ENCODE data around the gene POU6F2. TPM values are rescaled to one million over a fixed set of nuclear protein-coding genes. Genes with fewer than 3 reads are reported as not detected.

The POU6F2 gene
- total RNA-seq, 1 donor from 2014 or later, result 9.2 TPM

DNA sequence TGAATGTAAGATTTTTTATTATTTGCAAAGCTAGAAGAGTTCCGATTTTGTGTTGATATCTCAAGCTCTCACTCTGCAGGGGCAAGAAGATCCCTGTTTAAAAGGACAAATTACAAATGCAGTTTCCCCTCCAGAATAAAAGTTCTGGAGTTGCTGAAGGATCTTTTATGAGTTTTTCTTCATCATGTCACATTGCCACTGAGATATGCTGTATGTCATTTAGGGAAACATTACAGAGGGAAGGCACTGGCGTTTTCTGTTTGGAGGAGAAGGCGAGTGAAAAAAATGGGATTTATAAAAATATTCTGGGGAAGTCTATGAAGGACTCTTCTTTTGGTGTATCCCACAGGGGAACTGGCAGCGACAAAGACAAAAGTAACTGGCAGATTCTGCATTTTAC is 57.4 kb downstream of the POU6F2 start:
- Mint-ChIP-seq H3K27me3 (ENCODE audit: low read depth) (peaks cover 1% of the 10 kb centered on the region), H3K4me1 (peaks cover 20% of the 10 kb centered on the region), H3K36me3 (no peaks in the 10 kb centered on the region), H3K4me3 (no peak overlapping the region), H3K27ac (no peak overlapping the region), H3K9me3 (no peaks in the 10 kb centered on the region)
- DNase-seq (ENCODE audit: low spot score in 2 of 2, unreplicated experiment in 2 of 2), result no peak
- TF ChIP-seq, protein P1, sequence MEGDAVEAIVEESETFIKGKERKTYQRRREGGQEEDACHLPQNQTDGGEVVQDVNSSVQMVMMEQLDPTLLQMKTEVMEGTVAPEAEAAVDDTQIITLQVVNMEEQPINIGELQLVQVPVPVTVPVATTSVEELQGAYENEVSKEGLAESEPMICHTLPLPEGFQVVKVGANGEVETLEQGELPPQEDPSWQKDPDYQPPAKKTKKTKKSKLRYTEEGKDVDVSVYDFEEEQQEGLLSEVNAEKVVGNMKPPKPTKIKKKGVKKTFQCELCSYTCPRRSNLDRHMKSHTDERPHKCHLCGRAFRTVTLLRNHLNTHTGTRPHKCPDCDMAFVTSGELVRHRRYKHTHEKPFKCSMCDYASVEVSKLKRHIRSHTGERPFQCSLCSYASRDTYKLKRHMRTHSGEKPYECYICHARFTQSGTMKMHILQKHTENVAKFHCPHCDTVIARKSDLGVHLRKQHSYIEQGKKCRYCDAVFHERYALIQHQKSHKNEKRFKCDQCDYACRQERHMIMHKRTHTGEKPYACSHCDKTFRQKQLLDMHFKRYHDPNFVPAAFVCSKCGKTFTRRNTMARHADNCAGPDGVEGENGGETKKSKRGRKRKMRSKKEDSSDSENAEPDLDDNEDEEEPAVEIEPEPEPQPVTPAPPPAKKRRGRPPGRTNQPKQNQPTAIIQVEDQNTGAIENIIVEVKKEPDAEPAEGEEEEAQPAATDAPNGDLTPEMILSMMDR (IDR thresholded peaks at IDR 0.05; ENCODE audit: unreplicated experiment), result no peak

DNA sequence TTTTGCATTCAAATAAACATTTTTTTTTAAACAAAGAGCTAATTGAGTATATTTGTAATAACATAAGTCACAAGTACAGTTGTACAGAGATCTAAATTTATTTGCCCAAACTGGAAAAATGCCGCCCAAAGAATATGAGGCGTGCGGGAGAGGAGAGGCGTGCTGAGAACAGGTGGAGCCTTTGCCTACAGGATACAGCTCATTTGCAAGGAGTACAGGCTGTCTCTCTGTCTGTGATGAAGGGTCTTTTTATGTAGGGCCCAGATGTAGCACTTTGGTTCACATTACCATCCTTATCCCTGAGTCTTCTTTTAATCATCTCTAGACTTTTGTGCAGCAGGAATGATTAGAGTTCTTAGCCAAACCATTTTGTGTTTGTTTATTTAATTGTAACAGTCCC is 58.2 kb downstream of the POU6F2 start:
- peaks cover 20% of the 10 kb centered on the region for H3K4me1 Mint-ChIP-seq
- no peak overlapping the region for H3K4me3 Mint-ChIP-seq
- H3K27ac Mint-ChIP-seq, result no peak overlapping the region
- no peaks in the 10 kb centered on the region for H3K36me3 Mint-ChIP-seq
- TF ChIP-seq, protein P1 (IDR thresholded peaks at IDR 0.05; ENCODE audit: unreplicated experiment), result no peak
- peaks cover 1% of the 10 kb centered on the region for H3K27me3 Mint-ChIP-seq (ENCODE audit: low read depth)
- DNase-seq (ENCODE audit: low spot score in 2 of 2, unreplicated experiment in 2 of 2), result no peak
- H3K9me3 Mint-ChIP-seq, result no peaks in the 10 kb centered on the region

DNA sequence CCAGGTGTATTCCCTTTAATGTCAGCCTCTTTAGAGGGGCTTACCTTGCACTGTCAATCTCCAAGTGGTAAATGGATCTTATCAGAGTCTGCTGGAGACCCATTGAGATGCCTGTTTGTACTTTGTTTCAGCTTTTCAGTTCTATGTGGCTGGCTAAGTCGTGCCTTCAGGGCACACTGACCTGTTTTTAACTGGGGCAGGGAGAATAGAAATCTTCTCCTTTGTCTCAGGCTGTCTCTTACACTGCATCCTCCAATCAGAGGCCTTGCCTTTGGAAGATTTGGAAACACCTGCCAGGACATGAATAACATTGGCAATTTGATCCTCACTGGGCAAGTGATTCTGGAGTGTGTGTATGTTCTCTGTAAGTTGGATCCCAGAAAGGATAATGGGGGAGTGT is 65.0 kb downstream of the POU6F2 start:
- Mint-ChIP-seq H3K27ac (no peak overlapping the region), H3K27me3 (ENCODE audit: low read depth) (no peaks in the 10 kb centered on the region), H3K9me3 (no peaks in the 10 kb centered on the region), H3K4me3 (no peak overlapping the region), H3K36me3 (no peaks in the 10 kb centered on the region), H3K4me1 (peaks cover 17% of the 10 kb centered on the region)
- TF ChIP-seq, protein P1 (IDR thresholded peaks at IDR 0.05; ENCODE audit: unreplicated experiment), result no peak
- DNase-seq (ENCODE audit: low spot score in 2 of 2, unreplicated experiment in 2 of 2), result no peak

DNA sequence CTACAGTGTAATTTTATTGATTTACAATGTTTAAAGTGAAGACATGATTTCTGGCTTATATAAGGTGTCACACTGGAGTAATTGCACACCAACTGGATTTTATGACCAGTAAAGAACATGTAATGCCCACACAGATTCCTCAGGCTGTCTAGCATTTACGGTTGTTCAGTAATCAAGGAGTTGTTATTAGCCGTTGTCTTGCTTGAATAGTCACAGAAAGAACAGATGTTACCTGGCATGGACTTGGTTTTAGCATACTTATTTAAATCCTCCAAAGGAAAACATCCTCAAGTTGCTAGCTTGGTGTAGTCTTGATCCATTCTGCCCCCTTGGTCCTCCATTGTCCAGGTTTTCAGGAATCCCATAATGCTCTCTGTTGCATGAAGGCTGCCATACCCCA is 65.8 kb downstream of the POU6F2 start:
- DNase-seq (ENCODE audit: low spot score in 2 of 2, unreplicated experiment in 2 of 2), result no peak
- H3K36me3 Mint-ChIP-seq, result no peaks in the 10 kb centered on the region
- H3K27ac Mint-ChIP-seq, result no peak overlapping the region
- H3K4me3 Mint-ChIP-seq, result no peak overlapping the region
- peaks cover 6% of the 10 kb centered on the region for H3K9me3 Mint-ChIP-seq
- TF ChIP-seq, protein P1 (IDR thresholded peaks at IDR 0.05; ENCODE audit: unreplicated experiment), result no peak
- peaks cover 13% of the 10 kb centered on the region for H3K4me1 Mint-ChIP-seq
- H3K27me3 Mint-ChIP-seq (ENCODE audit: low read depth), result no peaks in the 10 kb centered on the region

DNA sequence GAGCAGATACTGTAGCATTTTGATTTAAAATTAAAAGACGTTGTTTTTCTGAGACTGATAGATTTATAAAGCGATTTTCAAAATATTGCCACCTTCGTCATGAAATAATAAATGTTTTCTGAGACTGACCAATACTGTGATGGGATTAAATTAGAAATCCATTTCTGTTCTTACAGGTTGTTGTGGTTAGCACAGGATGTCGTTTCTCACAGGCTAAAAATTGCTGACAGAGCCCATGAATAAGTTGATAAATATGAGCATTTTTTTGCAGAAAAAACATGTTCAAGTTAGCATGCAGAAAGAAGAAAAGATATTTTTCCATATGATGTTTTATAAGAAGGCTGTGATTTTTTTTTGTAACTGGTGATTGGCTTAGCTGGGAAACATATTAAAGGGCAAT is 66.8 kb downstream of the POU6F2 start:
- no peaks in the 10 kb centered on the region for H3K36me3 Mint-ChIP-seq
- DNase-seq (ENCODE audit: low spot score in 2 of 2, unreplicated experiment in 2 of 2), result no peak
- H3K4me1 Mint-ChIP-seq, result peaks cover 9% of the 10 kb centered on the region
- no peak overlapping the region for H3K27ac Mint-ChIP-seq
- no peaks in the 10 kb centered on the region for H3K27me3 Mint-ChIP-seq (ENCODE audit: low read depth)
- H3K4me3 Mint-ChIP-seq, result no peak overlapping the region
- TF ChIP-seq, protein P1 (IDR thresholded peaks at IDR 0.05; ENCODE audit: unreplicated experiment), result no peak
- H3K9me3 Mint-ChIP-seq, result peaks cover 13% of the 10 kb centered on the region

DNA sequence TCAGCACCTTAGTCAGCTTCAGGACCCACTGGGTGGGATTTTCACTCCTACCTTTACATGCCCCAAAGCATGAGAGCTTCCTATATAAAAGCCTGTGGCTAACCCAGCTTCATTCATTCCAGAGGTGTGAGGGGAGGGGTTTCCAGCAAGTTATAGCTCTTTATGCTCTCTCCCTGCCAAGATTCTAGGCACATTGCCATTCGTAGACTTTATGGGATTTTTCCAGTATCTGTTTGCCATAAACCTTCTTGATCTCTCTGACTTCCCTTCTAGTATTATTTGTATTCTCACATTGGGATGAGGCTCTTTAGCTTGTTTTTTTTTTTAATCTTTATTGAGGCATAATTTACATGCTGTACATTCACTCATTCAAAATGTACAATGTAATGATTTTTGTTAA is 67.5 kb downstream of the POU6F2 start:
- Mint-ChIP-seq H3K4me3 (no peak overlapping the region), H3K4me1 (peaks cover 9% of the 10 kb centered on the region), H3K27ac (peak overlapping the region; percentile 55), H3K9me3 (peaks cover 13% of the 10 kb centered on the region), H3K36me3 (no peaks in the 10 kb centered on the region), H3K27me3 (ENCODE audit: low read depth) (no peaks in the 10 kb centered on the region)
- TF ChIP-seq, protein P1 (IDR thresholded peaks at IDR 0.05; ENCODE audit: unreplicated experiment), result no peak
- no peak for DNase-seq (ENCODE audit: low spot score in 2 of 2, unreplicated experiment in 2 of 2)

Measured in mesothelial cell of epicardium (in vitro differentiated cells).